T-helper 1 cell treated with Interleukin-12 subunit alpha and Interleukin-12 subunit beta and Interleukin-4 antibody, amounts not matched to agents 30 μg/mL and 1 μg/mL, for 36 hours (primary cell): ENCODE data around the gene SOX6.

ENCODE experiments used
- H3K27ac Mint-ChIP-seq: one replicate; pipeline ENCODE4 v1.8.0; 2021; ENCODE audit warnings: mild to moderate bottlenecking, mixed read lengths
- H3K27me3 Mint-ChIP-seq: one replicate; pipeline ENCODE4 v1.8.0; 2021; ENCODE audit warnings: low read depth, mixed read lengths
- H3K36me3 Mint-ChIP-seq: one replicate; pipeline ENCODE4 v1.8.0; 2021; ENCODE audit warnings: low read depth, mixed read lengths
- H3K4me1 Mint-ChIP-seq: one replicate; pipeline ENCODE4 v1.8.0; 2021; ENCODE audit warnings: low read depth, mixed read lengths
- H3K4me3 Mint-ChIP-seq: one replicate; pipeline ENCODE4 v1.8.0; 2021; ENCODE audit warnings: mild to moderate bottlenecking, moderate library complexity, mixed read lengths
- H3K9me3 Mint-ChIP-seq: one replicate; pipeline ENCODE4 v1.8.0; 2021; ENCODE audit warnings: mixed read lengths

Gene SOX6

DNA sequence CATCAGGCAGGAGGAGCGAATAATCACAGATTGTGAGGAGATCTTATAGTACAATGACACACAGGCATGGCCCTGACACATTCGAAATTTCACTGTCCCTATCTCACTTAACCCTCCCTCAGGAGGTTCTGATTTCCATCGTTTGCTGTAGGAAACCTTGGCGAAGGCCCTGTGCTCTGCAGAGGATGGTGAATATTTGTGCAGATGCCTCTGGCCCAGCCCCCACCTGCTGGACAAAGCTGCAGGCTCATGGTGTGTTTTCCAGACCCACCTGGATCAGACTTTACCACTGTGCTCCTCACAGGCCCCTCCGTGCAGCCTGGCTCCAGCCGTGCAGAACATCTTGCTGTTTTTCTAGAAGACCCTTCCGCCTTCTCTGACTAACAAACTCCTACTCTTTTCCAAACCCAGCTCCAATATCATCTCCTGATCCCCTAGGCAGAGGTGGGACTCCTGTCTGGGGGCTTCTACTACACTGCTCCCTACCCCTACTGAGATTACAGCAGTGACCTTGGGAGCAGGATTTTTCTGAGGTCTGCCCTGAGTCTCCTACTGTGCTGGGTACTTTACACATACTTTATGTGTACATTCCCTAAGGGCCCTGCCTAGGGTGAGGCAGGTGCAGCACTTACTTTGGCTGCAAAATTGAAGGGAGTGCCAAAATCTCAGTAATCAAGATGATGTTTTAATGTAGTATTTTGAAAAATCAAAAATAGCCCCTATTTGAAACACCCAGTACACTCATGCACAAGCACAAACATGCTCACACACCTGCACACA lies 412.7 kb downstream of the SOX6 start:
- H3K27me3 Mint-ChIP-seq, result no peaks in the 10 kb centered on the region
- no peaks in the 10 kb centered on the region for H3K36me3 Mint-ChIP-seq
- H3K4me1 Mint-ChIP-seq, result no peaks in the 10 kb centered on the region
- no peak overlapping the region for H3K4me3 Mint-ChIP-seq
- no peak overlapping the region for H3K27ac Mint-ChIP-seq
- H3K9me3 Mint-ChIP-seq, result peaks cover 4% of the 10 kb centered on the region

DNA sequence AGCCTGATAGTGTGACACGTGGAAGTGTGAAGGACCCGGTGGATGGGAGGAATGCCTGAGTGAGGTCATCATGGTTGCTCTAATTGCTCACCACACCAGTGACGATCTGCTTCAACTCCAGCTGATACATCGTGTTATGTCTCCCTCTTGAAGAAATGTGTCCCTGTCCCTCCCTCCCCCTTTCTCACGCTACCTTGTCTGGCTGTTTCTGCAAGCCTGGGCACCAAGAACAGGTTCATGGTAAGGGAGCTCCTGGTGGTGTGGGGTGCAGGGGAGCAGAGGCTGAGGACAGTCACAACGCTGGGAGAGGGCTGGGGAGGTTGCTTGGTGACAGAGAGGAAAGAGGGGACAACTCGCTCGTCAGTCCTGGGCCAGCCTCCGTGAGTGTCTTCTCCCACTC lies 413.4 kb downstream of the SOX6 start:
- Mint-ChIP-seq H3K36me3 (no peaks in the 10 kb centered on the region), H3K9me3 (peaks cover 4% of the 10 kb centered on the region), H3K4me1 (no peaks in the 10 kb centered on the region), H3K4me3 (no peak overlapping the region), H3K27ac (no peak overlapping the region), H3K27me3 (no peaks in the 10 kb centered on the region)

DNA sequence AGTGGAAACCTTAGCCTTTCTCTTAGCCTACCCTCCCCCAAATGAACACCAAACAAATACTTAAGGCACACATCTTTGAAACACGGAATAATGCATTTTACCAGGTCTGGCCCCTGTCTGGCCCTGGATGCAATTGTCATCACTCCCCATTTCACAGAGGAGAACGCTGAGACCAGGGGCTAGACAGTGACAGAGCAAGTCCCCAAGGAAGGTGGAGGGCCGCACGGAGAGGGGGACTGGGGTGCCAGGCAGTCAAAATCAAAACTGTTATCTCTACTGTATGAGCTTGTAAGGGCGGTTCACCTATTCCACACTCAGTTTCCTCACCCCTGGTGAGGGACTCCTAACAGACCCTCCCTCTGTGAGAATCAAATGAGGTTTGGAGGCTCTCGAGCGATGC lies 414.2 kb downstream of the SOX6 start:
- Mint-ChIP-seq H3K27me3 (no peaks in the 10 kb centered on the region), H3K4me1 (no peaks in the 10 kb centered on the region), H3K9me3 (no peaks in the 10 kb centered on the region), H3K27ac (no peak overlapping the region), H3K36me3 (no peaks in the 10 kb centered on the region), H3K4me3 (no peak overlapping the region)

DNA sequence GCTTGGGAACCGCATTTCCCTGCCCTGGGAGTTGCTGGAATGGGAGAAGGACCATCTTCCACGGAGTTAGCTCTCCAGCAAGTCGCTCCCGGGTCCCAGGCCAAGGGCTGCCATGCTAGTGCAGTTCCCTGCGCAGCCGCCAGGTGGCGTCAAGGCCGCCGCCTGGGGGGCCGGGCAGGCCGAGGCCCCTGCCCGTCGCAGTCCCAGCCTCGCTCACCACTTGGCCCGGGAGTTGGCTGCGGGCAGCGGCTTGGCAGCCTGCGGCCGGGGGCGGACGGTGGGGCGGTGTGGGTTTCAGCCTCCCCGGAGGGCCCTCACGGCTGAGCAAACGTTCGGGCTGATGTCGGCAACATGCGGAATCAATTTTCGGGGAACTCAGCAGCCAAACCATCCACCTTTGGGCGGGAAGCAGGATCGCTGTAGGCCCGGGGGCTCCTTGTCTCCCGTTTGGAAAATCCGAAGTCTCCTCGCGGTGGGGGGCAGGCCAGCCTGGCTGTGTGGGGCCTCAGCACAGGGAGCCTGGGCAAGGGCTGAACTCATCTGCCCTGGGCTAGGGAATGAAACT lies 415.1 kb downstream of the SOX6 start:
- H3K27me3 Mint-ChIP-seq, result no peaks in the 10 kb centered on the region
- no peak overlapping the region for H3K27ac Mint-ChIP-seq
- no peaks in the 10 kb centered on the region for H3K4me1 Mint-ChIP-seq
- H3K9me3 Mint-ChIP-seq, result no peaks in the 10 kb centered on the region
- no peak overlapping the region for H3K4me3 Mint-ChIP-seq
- H3K36me3 Mint-ChIP-seq, result no peaks in the 10 kb centered on the region

DNA sequence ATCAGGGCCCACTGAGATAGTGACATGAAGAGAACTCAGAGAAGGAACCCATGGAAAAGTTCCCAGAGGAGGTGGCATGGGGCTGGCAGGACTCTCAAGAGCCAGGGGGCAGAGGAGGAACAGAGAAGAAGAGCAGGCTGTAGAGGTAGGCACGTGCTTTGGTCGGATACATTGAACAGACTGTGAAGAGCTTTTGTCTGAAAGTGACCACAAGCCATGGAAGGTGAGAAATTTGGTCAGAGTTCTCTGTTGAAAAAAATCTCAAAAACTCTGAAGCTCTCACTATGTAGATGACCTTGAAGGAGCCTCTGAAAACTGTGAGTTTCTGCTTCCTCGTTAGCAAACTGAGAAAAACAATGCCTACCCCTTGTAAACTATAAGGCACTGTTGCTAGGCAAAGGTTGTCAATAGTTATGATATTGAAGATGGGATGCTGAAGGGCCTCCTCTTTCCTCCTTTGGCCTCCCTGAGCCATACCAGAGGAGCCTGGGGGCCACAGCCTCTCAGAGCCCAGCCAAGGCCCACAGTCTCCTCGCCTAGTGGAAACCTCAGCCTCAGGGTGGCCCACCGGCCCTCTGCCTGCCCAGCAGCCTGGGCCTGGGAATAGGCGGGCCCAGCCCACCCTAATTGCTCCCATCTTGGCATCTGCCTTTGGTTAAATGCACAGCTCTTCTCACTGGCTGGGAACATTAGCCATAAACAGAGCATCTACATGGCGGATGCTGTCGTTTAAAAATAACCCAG lies 415.7 kb downstream of the SOX6 start:
- no peaks in the 10 kb centered on the region for H3K9me3 Mint-ChIP-seq
- H3K4me1 Mint-ChIP-seq, result no peaks in the 10 kb centered on the region
- H3K36me3 Mint-ChIP-seq, result no peaks in the 10 kb centered on the region
- no peaks in the 10 kb centered on the region for H3K27me3 Mint-ChIP-seq
- H3K4me3 Mint-ChIP-seq, result no peak overlapping the region
- no peak overlapping the region for H3K27ac Mint-ChIP-seq

DNA sequence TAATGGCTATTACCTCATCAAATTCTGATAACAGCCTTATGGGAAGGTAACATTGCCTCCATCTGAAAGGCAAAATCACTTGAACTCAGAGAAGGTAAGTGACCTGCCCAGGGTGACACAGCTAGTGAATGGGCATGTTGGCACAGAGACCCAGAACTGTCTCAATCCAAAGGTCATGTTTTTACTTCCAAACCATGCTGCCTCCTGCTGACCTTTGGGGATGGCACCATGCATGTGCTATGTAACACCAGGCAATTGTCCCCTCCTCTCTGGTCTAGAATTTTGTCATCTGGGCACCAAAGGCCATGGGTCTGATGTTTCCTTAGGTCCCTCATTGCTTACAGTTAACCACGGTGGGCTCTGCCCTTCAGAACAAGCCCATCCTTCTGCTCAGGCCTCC lies 417.4 kb downstream of the SOX6 start:
- no peaks in the 10 kb centered on the region for H3K4me1 Mint-ChIP-seq
- no peaks in the 10 kb centered on the region for H3K27me3 Mint-ChIP-seq
- H3K27ac Mint-ChIP-seq, result no peak overlapping the region
- H3K4me3 Mint-ChIP-seq, result no peak overlapping the region
- no peaks in the 10 kb centered on the region for H3K9me3 Mint-ChIP-seq
- no peaks in the 10 kb centered on the region for H3K36me3 Mint-ChIP-seq

DNA sequence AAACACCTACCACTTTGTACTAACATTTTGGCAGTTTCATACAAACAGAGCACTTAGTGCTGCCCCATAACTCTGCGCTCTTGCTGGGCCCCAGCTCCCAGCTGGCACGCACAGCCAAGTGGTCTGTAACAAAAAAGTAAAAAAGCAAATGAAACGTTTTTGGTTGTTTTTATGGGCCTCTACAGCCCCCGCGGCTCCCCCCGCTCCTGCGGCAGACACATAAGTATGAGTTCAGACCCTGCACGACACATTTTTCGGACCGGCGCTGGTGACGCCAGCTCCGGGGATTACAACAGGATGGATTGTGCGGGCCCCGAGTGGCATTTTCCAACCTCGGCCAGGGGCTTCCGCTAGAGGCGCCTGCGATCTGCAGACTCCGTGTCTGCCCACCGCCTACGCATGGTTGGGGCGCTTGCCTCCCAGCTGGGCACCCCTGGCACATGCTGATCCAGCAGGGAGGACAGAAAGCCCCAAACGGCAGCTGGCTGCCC lies 418.2 kb downstream of the SOX6 start:
- H3K27ac Mint-ChIP-seq, result no peak overlapping the region
- H3K9me3 Mint-ChIP-seq, result no peaks in the 10 kb centered on the region
- peaks cover 3% of the 10 kb centered on the region for H3K27me3 Mint-ChIP-seq
- H3K4me1 Mint-ChIP-seq, result no peaks in the 10 kb centered on the region
- no peak overlapping the region for H3K4me3 Mint-ChIP-seq
- no peaks in the 10 kb centered on the region for H3K36me3 Mint-ChIP-seq

DNA sequence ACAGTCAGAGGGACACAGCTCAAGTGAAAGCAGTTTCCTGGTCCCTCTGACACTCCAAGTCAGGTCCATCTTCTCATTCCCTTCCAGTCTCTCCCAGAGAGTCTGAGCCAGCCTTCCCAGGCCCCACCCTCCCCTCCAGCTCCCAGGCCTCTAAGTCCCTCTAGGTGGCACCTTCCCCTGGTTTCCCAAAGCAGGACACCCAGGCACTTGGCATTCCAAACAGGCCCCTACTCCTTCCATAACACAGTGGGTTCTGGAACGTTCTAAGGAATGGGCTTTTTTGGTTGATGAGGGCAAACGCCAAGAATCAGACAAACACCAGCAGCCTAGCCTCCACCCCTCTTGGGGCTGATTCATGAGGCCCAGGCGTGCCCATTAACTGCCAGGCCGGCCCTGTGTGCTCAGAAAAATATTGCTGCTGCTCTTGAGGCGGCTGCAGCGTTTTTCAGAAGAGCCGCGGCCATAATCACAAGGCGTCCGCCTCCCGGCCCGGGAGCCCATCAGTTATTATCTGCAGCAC lies 418.7 kb downstream of the SOX6 start:
- Mint-ChIP-seq H3K9me3 (no peaks in the 10 kb centered on the region), H3K27me3 (peaks cover 3% of the 10 kb centered on the region), H3K27ac (no peak overlapping the region), H3K4me1 (no peaks in the 10 kb centered on the region), H3K4me3 (no peak overlapping the region), H3K36me3 (no peaks in the 10 kb centered on the region)

DNA sequence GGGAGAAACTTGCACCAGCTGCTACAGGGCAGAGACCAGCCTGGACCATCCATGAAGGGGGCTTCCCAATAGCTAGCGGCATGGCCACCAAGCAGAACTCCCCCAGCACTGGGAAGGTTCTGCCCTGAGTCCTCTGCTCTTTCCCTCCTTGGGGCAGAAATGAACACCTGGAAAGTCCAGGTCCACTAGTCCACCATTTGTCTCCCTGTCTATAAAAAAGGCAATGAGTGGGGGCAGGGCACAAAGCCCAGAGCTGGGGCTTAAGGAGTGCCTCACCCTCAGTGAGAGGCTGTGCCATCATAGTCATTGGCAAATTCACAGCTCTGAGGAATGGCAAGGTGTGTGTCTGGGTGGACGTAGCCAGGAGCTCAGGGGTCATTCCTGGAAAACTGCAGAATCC lies 420.3 kb downstream of the SOX6 start:
- H3K27ac Mint-ChIP-seq, result no peak overlapping the region
- no peaks in the 10 kb centered on the region for H3K36me3 Mint-ChIP-seq
- no peaks in the 10 kb centered on the region for H3K4me1 Mint-ChIP-seq
- no peak overlapping the region for H3K4me3 Mint-ChIP-seq
- H3K9me3 Mint-ChIP-seq, result no peaks in the 10 kb centered on the region
- H3K27me3 Mint-ChIP-seq, result peaks cover 3% of the 10 kb centered on the region

DNA sequence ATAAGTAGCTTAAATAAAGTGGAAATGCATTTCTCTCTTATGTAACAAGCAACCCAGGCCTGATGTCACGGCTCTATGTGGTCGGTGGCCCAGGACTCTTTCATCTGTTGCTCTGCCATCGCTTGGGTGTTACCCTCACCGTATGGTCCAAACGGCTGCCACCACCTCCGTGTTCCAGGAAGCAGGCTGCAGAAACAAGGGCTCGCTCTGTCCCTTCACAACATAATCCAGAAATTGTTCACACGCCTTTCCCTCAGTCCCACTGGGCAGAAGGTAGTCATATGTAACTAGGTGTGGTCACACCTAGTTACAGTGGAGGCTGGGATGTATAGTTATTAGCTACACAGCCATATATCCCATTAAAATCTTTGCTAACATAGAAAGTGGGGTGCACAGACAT lies 421.0 kb downstream of the SOX6 start:
- no peaks in the 10 kb centered on the region for H3K9me3 Mint-ChIP-seq
- H3K4me3 Mint-ChIP-seq, result no peak overlapping the region
- H3K4me1 Mint-ChIP-seq, result no peaks in the 10 kb centered on the region
- peaks cover 3% of the 10 kb centered on the region for H3K27me3 Mint-ChIP-seq
- H3K27ac Mint-ChIP-seq, result no peak overlapping the region
- H3K36me3 Mint-ChIP-seq, result no peaks in the 10 kb centered on the region

DNA sequence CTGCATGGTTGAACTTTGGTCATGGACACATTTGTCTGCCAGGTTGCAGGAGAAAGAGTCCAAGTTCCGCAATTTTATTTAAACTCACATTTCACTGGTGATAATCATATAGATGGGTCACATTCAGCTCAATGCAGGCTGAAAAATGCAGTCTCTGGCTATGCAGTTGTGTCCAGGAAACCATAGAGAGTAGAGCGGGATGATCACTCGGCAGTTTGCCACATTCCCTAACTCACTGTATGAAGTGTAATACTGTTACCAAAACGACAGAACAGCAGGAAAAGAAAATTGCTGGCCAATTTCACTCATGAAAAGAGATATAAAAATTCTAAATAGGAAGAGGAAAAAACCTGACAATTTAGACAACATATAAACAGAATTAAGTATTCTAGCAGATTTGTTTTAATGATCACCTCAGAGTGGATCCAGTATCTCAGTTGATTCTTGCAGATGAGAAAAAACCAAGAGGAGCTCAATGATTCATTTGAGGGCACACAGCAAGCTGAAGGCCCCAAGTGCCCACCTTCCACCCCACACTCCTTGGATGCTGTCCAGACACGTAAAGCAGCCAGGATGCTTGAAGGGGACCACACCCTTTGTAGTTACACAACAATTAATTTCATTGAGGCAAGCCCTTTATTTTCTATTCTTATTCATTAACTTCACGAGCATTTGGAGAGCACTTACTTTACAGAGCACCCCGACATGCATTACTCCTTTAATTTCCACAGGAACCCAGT lies 422.3 kb downstream of the SOX6 start:
- Mint-ChIP-seq H3K4me1 (no peaks in the 10 kb centered on the region), H3K36me3 (no peaks in the 10 kb centered on the region), H3K27ac (no peak overlapping the region), H3K27me3 (peaks cover 3% of the 10 kb centered on the region), H3K9me3 (no peaks in the 10 kb centered on the region), H3K4me3 (no peak overlapping the region)

DNA sequence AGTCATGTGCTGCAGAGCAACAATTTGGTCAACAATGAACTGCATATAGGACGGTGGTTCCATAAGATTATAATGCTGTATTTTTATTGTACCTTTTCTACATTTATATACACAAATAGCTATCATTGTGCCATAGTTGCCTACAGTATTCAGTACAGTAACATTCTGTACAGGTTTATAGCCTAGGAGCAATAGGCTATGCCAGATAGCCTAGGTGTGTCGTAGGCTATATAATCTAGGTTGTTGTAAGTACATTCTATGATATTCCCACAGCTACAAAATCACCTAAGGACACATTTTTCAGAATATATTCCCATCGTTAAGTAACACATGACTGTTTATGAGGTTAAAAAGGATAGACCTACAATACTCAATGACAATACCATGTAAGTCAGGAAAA lies 423.9 kb downstream of the SOX6 start:
- Mint-ChIP-seq H3K4me3 (no peak overlapping the region), H3K36me3 (no peaks in the 10 kb centered on the region), H3K9me3 (no peaks in the 10 kb centered on the region), H3K27ac (no peak overlapping the region), H3K4me1 (no peaks in the 10 kb centered on the region), H3K27me3 (peaks cover 3% of the 10 kb centered on the region)

DNA sequence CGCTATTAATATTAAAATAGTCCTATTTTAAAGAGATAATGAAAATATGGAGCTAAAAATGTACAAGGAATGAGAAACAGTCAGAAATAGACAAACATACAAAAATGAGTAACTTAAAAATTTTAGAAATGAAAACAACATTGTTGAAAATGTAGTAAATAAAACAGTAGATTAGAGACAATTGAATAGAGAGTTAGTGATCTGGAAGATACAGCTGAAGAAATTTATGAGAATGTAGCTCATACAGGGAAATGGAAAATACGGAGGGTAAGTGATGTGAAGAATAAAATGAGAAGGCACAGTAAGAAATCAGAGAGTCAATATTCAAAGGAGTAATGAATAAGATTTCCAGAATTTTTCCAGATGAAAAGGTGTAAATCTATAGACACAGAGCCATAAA lies 424.8 kb downstream of the SOX6 start:
- H3K27ac Mint-ChIP-seq, result no peak overlapping the region
- H3K27me3 Mint-ChIP-seq, result peaks cover 3% of the 10 kb centered on the region
- H3K4me3 Mint-ChIP-seq, result no peak overlapping the region
- H3K4me1 Mint-ChIP-seq, result no peaks in the 10 kb centered on the region
- no peaks in the 10 kb centered on the region for H3K36me3 Mint-ChIP-seq
- no peaks in the 10 kb centered on the region for H3K9me3 Mint-ChIP-seq

DNA sequence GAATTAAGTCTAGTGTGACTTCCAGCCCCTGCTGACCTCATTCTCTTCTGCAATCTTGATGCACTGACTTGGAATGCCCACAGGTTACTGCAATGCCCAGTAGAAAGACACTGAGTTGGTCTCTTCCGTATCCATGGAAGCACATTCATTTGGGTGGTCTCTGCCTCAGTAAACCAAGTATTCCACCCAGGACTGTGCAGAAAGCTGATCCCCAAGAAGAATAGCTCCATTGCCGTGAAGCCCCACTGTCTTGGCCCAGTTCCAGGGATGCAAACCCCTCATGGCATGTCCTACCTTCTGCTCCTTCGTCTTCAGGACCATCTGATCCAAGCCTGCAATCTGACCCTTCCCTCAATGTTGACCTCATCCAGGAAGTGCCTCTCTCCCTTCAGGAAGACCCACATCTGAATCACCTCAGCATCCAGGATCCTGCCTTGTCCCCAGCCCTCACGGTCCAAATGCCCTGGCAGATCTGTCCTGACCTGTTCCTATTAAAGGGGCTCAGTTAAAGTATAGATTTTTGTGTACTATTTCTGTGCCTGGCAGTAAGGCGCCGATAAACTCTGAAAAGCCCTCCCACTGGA lies 425.8 kb downstream of the SOX6 start:
- H3K27ac Mint-ChIP-seq, result no peak overlapping the region
- no peaks in the 10 kb centered on the region for H3K9me3 Mint-ChIP-seq
- H3K4me1 Mint-ChIP-seq, result no peaks in the 10 kb centered on the region
- H3K4me3 Mint-ChIP-seq, result no peak overlapping the region
- no peaks in the 10 kb centered on the region for H3K36me3 Mint-ChIP-seq
- peaks cover 3% of the 10 kb centered on the region for H3K27me3 Mint-ChIP-seq
